Measurements from ENCODE around the gene TMA7B. TPM values are rescaled to one million over a fixed set of nuclear protein-coding genes. Genes with fewer than 3 reads are reported as not detected.

The TMA7B gene
- total and polyA plus RNA-seq, 2 donors (not counting 3 experiments of a cell fraction or from before 2014, with no cell fraction given), result not detected

DNA sequence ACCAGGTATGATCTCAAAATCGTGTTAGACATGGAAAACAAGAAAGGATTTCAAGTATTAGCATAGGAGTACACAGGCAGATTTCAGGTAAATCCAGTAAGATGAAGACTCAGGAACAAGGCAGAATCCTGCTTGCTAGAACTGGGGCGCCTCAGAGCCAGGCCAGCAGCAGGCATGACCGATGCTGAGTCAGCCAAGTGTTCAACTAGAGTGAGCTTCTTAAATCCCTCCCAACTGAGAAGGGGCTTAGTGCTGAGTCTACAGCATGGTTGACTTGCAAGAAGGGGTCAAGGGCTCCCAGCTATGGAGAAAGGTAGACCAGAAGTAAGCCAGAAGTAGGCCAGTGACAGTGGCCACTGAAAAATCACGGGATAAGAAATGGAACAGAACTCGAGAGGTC lies 46.9 kb upstream of the TMA7B start:
- Histone ChIP-seq H4K20me1 (replicated peaks; ENCODE audit: control insufficient read depth, extremely low read depth, insufficient read depth, low read length) (no peaks in the 10 kb centered on the region), H3K9me1 (replicated peaks; ENCODE audit: control insufficient read depth, extremely low read depth, insufficient read depth, low read length) (no peaks in the 10 kb centered on the region), H3K4me3 (replicated peaks in 1 of 3; ENCODE audit: insufficient read depth in 1 of 3, low read depth in 1 of 3, low read length in 3 of 3) (no peak overlapping the region), H3K4me1 (ENCODE audit: control insufficient read depth, extremely low read depth, insufficient read depth, low read length) (no peaks in the 10 kb centered on the region), H3K27ac (ENCODE audit: insufficient read depth, low read depth, low read length) (no peak overlapping the region), H3K9ac (replicated peaks; ENCODE audit: extremely low read depth, insufficient read depth, low read length) (no peak overlapping the region), H3K79me2 (ENCODE audit: control insufficient read depth, insufficient read depth, low read length) (no peaks in the 10 kb centered on the region), H3K36me3 (ENCODE audit: control insufficient read depth in 2 of 2, extremely low read depth in 1 of 2, insufficient read depth in 2 of 2, low read length in 2 of 2) (no peaks in the 10 kb centered on the region), H2AFZ (ENCODE audit: low read depth, low read length) (no peak overlapping the region), H3K4me2 (ENCODE audit: insufficient read depth, low read length) (no peak overlapping the region), H3K27me3 (ENCODE audit: control insufficient read depth in 2 of 2, insufficient read depth in 2 of 2, low read length in 2 of 2) (peaks cover 9 to 26% of the 10 kb centered on the region in 2 experiments), H3K9me3 (replicated peaks; ENCODE audit: control insufficient read depth, insufficient read depth, low read length) (no peaks in the 10 kb centered on the region)
- intact Hi-C loops (cut with micrococcal nuclease), result loop anchor here (1.0 kb wide), 1 partner anchor 29 kb away; no protein-coding TSS in a partner anchor
- BruUV-seq (replicated peaks), result no TSS peak
- no peak for TF ChIP-seq FOS (IDR thresholded peaks at IDR 0.05; ENCODE audit: borderline replicate concordance, insufficient read depth, low read length)
- TF ChIP-seq POLR2A (IDR thresholded peaks at IDR 0.05; ENCODE audit: low read depth, low read length), result no peak
- TF ChIP-seq, protein P1, sequence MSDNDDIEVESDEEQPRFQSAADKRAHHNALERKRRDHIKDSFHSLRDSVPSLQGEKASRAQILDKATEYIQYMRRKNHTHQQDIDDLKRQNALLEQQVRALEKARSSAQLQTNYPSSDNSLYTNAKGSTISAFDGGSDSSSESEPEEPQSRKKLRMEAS (IDR thresholded peaks at IDR 0.05; ENCODE audit: insufficient read depth, insufficient read length), result no peak
- TF ChIP-seq EZH2 (IDR thresholded peaks at IDR 0.05; ENCODE audit: borderline replicate concordance, low read depth, low read length, severe bottlenecking), result no peak
- TF ChIP-seq POLR2AphosphoS5 (IDR thresholded peaks at IDR 0.05; ENCODE audit: insufficient read depth, low read depth, low read length), result no peak
- no peak for TF ChIP-seq GATA2 (IDR thresholded peaks at IDR 0.05; ENCODE audit: insufficient read depth, insufficient read length, low read depth, low read length)
- TF ChIP-seq, protein P2, sequence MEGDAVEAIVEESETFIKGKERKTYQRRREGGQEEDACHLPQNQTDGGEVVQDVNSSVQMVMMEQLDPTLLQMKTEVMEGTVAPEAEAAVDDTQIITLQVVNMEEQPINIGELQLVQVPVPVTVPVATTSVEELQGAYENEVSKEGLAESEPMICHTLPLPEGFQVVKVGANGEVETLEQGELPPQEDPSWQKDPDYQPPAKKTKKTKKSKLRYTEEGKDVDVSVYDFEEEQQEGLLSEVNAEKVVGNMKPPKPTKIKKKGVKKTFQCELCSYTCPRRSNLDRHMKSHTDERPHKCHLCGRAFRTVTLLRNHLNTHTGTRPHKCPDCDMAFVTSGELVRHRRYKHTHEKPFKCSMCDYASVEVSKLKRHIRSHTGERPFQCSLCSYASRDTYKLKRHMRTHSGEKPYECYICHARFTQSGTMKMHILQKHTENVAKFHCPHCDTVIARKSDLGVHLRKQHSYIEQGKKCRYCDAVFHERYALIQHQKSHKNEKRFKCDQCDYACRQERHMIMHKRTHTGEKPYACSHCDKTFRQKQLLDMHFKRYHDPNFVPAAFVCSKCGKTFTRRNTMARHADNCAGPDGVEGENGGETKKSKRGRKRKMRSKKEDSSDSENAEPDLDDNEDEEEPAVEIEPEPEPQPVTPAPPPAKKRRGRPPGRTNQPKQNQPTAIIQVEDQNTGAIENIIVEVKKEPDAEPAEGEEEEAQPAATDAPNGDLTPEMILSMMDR (IDR thresholded peaks at IDR 0.05; ENCODE audit: extremely low read depth in 1 of 2, insufficient read depth in 1 of 2, low read depth in 1 of 2, low read length in 2 of 2), result no peak
- TF ChIP-seq MYC (IDR thresholded peaks at IDR 0.05; ENCODE audit: low read depth, low read length), result no peak
- TF ChIP-seq JUN (IDR thresholded peaks at IDR 0.05; ENCODE audit: borderline replicate concordance, insufficient read depth, insufficient read length, low read depth), result no peak
- FAIRE-seq, result no peak
- no peak for DNase-seq (ENCODE audit: low read depth, low spot score)
- CTCF ChIA-PET, result no interaction called here
- dilution Hi-C loops (cut with MboI; ENCODE audit: extremely low pct_ligation_motif_present, low sequenced_read_pairs), result no loop called here
- POLR2A ChIA-PET, result no interaction called here

Measured in endothelial cell of umbilical vein (primary cell).